Coronary artery (tissue), 2 donors: ENCODE results near the gene MEN1.

Source experiments
- DNase-seq: peaks from one replicate; pipeline ENCODE4 v3.0.0-alpha.2; 2017; ENCODE audit warnings: low spot score
- H3K27ac ChIP-seq, 2 donors: fragments of 200-600 bp; sonication (generic); one replicate each; pipeline ENCODE4 v1.5.1; 2016 to 2019
- H3K4me3 ChIP-seq: fragments of 200-600 bp; sonication (generic); 2 replicates; pipeline ENCODE4 v1.5.1; 2016; ENCODE audit warnings: mild to moderate bottlenecking, moderate library complexity
- CTCF ChIP-seq: fragments of 200-600 bp; sonication (generic); IDR thresholded peaks from one replicate; pipeline ENCODE4 v1.5.1; 2019; ENCODE audit warnings: antibody characterized with exemption

The MEN1 gene

GRCh38 chr11:64791781-64792291, 18.5 kb downstream of the MEN1 start:
- DNase-seq: no peak
- H3K27ac ChIP-seq: no peak overlapping the region
- no peak for TF ChIP-seq CTCF
- H3K4me3 ChIP-seq: no peak overlapping the region

GRCh38 chr11:64790205-64791095, 19.9 kb downstream of the MEN1 start:
- no peak for TF ChIP-seq CTCF
- Histone ChIP-seq H3K4me3 (no peak overlapping the region), H3K27ac (no peak overlapping the region)
- no peak for DNase-seq

GRCh38 chr11:64789331-64790204, 20.8 kb downstream of the MEN1 start:
- Histone ChIP-seq H3K4me3 (no peak overlapping the region), H3K27ac (no peak overlapping the region)
- no peak for DNase-seq
- no peak for TF ChIP-seq CTCF

GRCh38 chr11:64788321-64789215, 21.8 kb downstream of the MEN1 start:
- TF ChIP-seq CTCF: no peak
- Histone ChIP-seq H3K27ac (no peak overlapping the region), H3K4me3 (no peak overlapping the region)
- no peak for DNase-seq

GRCh38 chr11:64787526-64788320, 22.6 kb downstream of the MEN1 start:
- TF ChIP-seq CTCF: peak; percentile 27
- H3K4me3 ChIP-seq: no peak overlapping the region
- no peak overlapping the region for H3K27ac ChIP-seq
- no peak for DNase-seq

- DNase-seq: no peak
- no peak overlapping the region for H3K4me3 ChIP-seq
- no peak for TF ChIP-seq CTCF
- no peak overlapping the region for H3K27ac ChIP-seq
Measured at GRCh38 chr11:64786308-64786707, 24.0 kb downstream of the MEN1 start.
